NB4 (cell line): Measurements from ENCODE around the gene FRMPD4.
A peak's percentile ranks its signal among the peaks of the same experiment; 100 is the strongest.

Experiments
- DNase-seq: peaks from one replicate; pipeline ENCODE4 v3.0.0; 2010; ENCODE audit warnings: low read depth
- H3K4me3 ChIP-seq: one replicate; pipeline ENCODE4 v1.5.1; 2011; ENCODE audit warnings: mild to moderate bottlenecking, low read depth, low read length, moderate library complexity
- MYC ChIP-seq: IDR thresholded peaks from 2 replicates; pipeline ENCODE4 v1.6.1; 2011; ENCODE audit warnings: low read depth, low read length
- POLR2A ChIP-seq: IDR thresholded peaks from 2 replicates; pipeline ENCODE4 v1.6.1; 2011; ENCODE audit warnings: mild to moderate bottlenecking; ENCODE audit not compliant: insufficient read length; ENCODE audit errors: extremely low read depth
- TF ChIP-seq, protein P1 (sequence below): IDR thresholded peaks from one replicate; pipeline ENCODE4 v1.5.1; 2012; ENCODE audit warnings: low read depth, low read length
- TF ChIP-seq, protein P2 (sequence below): IDR thresholded peaks from 2 replicates; pipeline ENCODE4 v1.6.1; 2011; ENCODE audit warnings: low read depth, low read length

Gene FRMPD4

GRCh38 chrX:12278151-12278550 lies 139.9 kb downstream of the FRMPD4 start:
- no peak for DNase-seq
- TF ChIP-seq, protein P1, sequence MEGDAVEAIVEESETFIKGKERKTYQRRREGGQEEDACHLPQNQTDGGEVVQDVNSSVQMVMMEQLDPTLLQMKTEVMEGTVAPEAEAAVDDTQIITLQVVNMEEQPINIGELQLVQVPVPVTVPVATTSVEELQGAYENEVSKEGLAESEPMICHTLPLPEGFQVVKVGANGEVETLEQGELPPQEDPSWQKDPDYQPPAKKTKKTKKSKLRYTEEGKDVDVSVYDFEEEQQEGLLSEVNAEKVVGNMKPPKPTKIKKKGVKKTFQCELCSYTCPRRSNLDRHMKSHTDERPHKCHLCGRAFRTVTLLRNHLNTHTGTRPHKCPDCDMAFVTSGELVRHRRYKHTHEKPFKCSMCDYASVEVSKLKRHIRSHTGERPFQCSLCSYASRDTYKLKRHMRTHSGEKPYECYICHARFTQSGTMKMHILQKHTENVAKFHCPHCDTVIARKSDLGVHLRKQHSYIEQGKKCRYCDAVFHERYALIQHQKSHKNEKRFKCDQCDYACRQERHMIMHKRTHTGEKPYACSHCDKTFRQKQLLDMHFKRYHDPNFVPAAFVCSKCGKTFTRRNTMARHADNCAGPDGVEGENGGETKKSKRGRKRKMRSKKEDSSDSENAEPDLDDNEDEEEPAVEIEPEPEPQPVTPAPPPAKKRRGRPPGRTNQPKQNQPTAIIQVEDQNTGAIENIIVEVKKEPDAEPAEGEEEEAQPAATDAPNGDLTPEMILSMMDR: no peak
- TF ChIP-seq, protein P2, sequence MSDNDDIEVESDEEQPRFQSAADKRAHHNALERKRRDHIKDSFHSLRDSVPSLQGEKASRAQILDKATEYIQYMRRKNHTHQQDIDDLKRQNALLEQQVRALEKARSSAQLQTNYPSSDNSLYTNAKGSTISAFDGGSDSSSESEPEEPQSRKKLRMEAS: no peak
- no peak for TF ChIP-seq POLR2A
- no peak for TF ChIP-seq MYC
- no peak overlapping the region for H3K4me3 ChIP-seq

DNA sequence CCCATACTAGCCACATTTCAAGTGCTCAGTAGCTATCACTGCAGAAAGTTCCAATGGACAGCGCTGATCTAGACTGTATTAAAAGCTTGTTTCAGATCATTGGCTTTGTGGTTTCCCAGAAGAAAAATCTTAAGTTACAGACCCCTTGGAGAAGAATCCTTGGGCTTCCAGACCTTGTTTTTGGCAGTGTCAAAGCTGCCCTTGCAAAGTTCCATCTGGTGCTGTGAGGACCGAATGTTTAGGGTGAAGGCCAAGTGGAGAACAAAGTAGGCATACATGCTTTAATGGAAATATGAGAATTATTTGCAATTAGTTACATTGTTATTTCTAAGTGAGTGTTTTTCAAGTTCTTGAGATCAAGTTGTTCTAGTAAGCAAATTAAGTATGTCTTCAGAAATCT lies 144.7 kb downstream of the FRMPD4 start:
- no peak for DNase-seq
- TF ChIP-seq, protein P1: no peak
- TF ChIP-seq, protein P2: no peak
- no peak for TF ChIP-seq POLR2A
- no peak overlapping the region for H3K4me3 ChIP-seq

GRCh38 chrX:12292996-12293765 lies 154.9 kb downstream of the FRMPD4 start:
- TF ChIP-seq, protein P2: no peak
- TF ChIP-seq, protein P1: no peak
- TF ChIP-seq MYC (no peak), POLR2A (no peak)
- no peak overlapping the region for H3K4me3 ChIP-seq
- DNase-seq: no peak

DNA sequence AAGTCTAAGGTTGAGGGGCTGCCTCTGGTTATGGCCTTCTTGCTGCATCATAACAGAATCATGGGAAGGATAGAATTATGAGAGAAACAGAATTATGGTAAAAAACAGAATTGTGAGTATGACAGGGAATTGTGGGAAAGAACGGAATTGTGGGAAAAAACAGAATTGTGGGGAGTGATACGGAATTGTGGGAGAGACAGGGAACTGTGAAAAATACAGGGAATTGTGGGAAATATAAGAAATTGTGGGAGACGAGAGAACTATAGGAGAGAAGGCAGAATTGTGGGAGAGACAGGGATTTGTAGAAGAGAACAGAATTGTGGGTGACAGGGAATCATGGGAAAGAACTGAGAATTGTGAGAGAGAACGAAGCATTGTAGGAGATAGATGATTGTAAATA lies 159.1 kb downstream of the FRMPD4 start:
- TF ChIP-seq, protein P2: no peak
- TF ChIP-seq, protein P1: no peak
- TF ChIP-seq MYC (no peak), POLR2A (no peak)
- DNase-seq: no peak
- no peak overlapping the region for H3K4me3 ChIP-seq

DNA sequence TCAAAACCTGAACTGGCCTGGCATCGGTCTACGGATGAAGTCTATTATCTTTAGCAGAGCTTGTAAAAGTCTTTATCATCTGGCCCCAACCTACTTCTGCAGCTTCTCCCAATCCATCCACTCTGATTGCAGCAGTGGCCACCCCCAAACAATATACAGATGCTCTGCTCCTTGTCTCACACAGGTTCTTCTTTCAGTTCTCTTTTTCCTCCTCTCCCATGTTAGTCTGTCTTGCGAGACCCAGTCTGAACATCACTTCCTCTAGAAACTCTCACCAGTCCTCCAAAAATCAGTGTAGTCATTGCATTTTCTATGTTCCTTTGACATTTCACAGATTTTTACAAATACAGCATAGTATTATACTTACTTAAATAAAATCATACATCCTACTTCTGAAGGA lies 163.0 kb downstream of the FRMPD4 start:
- TF ChIP-seq, protein P2: no peak
- no peak for TF ChIP-seq MYC
- TF ChIP-seq, protein P1: no peak
- no peak for TF ChIP-seq POLR2A
- no peak for DNase-seq
- H3K4me3 ChIP-seq: no peak overlapping the region

- no peak overlapping the region for H3K4me3 ChIP-seq
- TF ChIP-seq, protein P1: no peak
- TF ChIP-seq, protein P2: no peak
- TF ChIP-seq MYC: no peak
- no peak for TF ChIP-seq POLR2A
- peak; percentile 42 for DNase-seq
Observed at GRCh38 chrX:12304261-12304660, 166.0 kb downstream of the FRMPD4 start.
